ENCODE measurements around the gene EPHA7.

The EPHA7 gene

GRCh38 chr6:93416571-93417420 is 2.6 kb downstream of the EPHA7 start (continued):
- TF ChIP-seq IKZF3 (tag by site-specific recombination; IDR thresholded peaks at IDR 0.05) (peak; percentile 91), ZNF654 (tag by site-specific recombination; IDR thresholded peaks at IDR 0.05; ENCODE audit: low read depth) (no peak), ZNF132 (tag by site-specific recombination; IDR thresholded peaks at IDR 0.05; ENCODE audit: borderline replicate concordance) (no peak), ZNF341 (tag by site-specific recombination; IDR thresholded peaks at IDR 0.05; ENCODE audit: low read depth) (no peak), ZIC2 (tag by site-specific recombination; IDR thresholded peaks at IDR 0.05) (peak; percentile 35; the same call in 1 of the 2 replicates), SP3 (tag by site-specific recombination; IDR thresholded peaks at IDR 0.05) (peak; percentile 26; the same call in 1 of the 2 replicates), ZNF843 (tag by site-specific recombination; IDR thresholded peaks at IDR 0.05) (no peak; the same call in 1 of the 2 replicates), ZNF621 (tag by site-specific recombination; IDR thresholded peaks at IDR 0.05) (no peak), SCRT2 (tag by site-specific recombination; IDR thresholded peaks at IDR 0.05) (peak; percentile 96), HOXA7 (CRISPR knock-in tag; IDR thresholded peaks at IDR 0.05; ENCODE audit: borderline replicate concordance) (no peak), ZNF426 (tag by site-specific recombination; IDR thresholded peaks at IDR 0.05) (no peak), ZBTB44 (tag by site-specific recombination; IDR thresholded peaks at IDR 0.05) (no peak), ZNF133 (tag by site-specific recombination; IDR thresholded peaks at IDR 0.05) (no peak), ZNF121 (tag by site-specific recombination; IDR thresholded peaks at IDR 0.05) (no peak), ZNF292 (tag by site-specific recombination; IDR thresholded peaks at IDR 0.05; ENCODE audit: borderline replicate concordance, low read depth) (no peak), ZNF747 (tag by site-specific recombination; IDR thresholded peaks at IDR 0.05) (no peak), ZNF140 (tag by site-specific recombination; IDR thresholded peaks at IDR 0.05) (no peak), ZNF571 (tag by site-specific recombination; IDR thresholded peaks at IDR 0.05) (no peak), RBAK (tag by site-specific recombination; IDR thresholded peaks at IDR 0.05) (no peak), ZNF670 (tag by site-specific recombination; IDR thresholded peaks at IDR 0.05; ENCODE audit: low read depth) (no peak), ZNF280C (tag by site-specific recombination; IDR thresholded peaks at IDR 0.05) (no peak), ZNF10 (tag by site-specific recombination; IDR thresholded peaks at IDR 0.05) (peak; percentile 56), ZNF274 (IDR thresholded peaks at IDR 0.05; ENCODE audit: low read length) (no peak), ZNF274 (tag by site-specific recombination; IDR thresholded peaks at IDR 0.05; ENCODE audit: borderline replicate concordance) (no peak), KLF17 (tag by site-specific recombination; IDR thresholded peaks at IDR 0.05) (no peak; the same call in 1 of the 2 replicates), ZEB2 (tag by site-specific recombination; IDR thresholded peaks at IDR 0.05) (peak; percentile 45; the same call in 1 of the 2 replicates), HOXD13 (CRISPR knock-in tag; IDR thresholded peaks at IDR 0.05; ENCODE audit: borderline replicate concordance) (0 out of 2 replicates have a peak, but pooled peaks have one; percentile 2), MZF1 (tag by site-specific recombination; IDR thresholded peaks at IDR 0.05; ENCODE audit: borderline replicate concordance) (no peak), ZBTB26 (tag by site-specific recombination; optimal IDR thresholded peaks at IDR 0.05) (peak; percentile 78), REPIN1 (tag by site-specific recombination; IDR thresholded peaks at IDR 0.05; ENCODE audit: low read depth) (0 out of 2 replicates have a peak, but pooled peaks have one; percentile 9), ZXDB (tag by site-specific recombination; IDR thresholded peaks at IDR 0.05) (no peak), YY1 (tag by site-specific recombination; IDR thresholded peaks at IDR 0.05) (0 out of 2 replicates have a peak, but pooled peaks have one; percentile 16), KLF1 (tag by site-specific recombination; IDR thresholded peaks at IDR 0.05) (0 out of 2 replicates have a peak, but pooled peaks have one; percentile 24), ZSCAN16 (tag by site-specific recombination; IDR thresholded peaks at IDR 0.05) (no peak)
